GM12873 (cell line): ENCODE results near the gene SEL1L3.

Experiments
- CTCF ChIP-seq: IDR thresholded peaks from 2 replicates; pipeline ENCODE4 v1.5.1; 2012; ENCODE audit warnings: low read depth, mild to moderate bottlenecking, moderate library complexity, low read length, control low read depth; ENCODE audit not compliant: insufficient read depth; ENCODE audit errors: missing control alignments

Gene SEL1L3

GRCh38 chr4:25857851-25858400, 4.9 kb downstream of the SEL1L3 start:
- TF ChIP-seq CTCF: no peak

- TF ChIP-seq CTCF: peak; percentile 49
Observed at GRCh38 chr4:25857403-25857802, 5.4 kb downstream of the SEL1L3 start.

GRCh38 chr4:25856756-25857155, 6.0 kb downstream of the SEL1L3 start:
- TF ChIP-seq CTCF: no peak

- TF ChIP-seq CTCF: no peak
Observed at GRCh38 chr4:25852103-25852502, 10.7 kb downstream of the SEL1L3 start.

GRCh38 chr4:25847329-25847728, 15.5 kb downstream of the SEL1L3 start:
- TF ChIP-seq CTCF: no peak

GRCh38 chr4:25845841-25846653, 16.7 kb downstream of the SEL1L3 start:
- TF ChIP-seq CTCF: no peak

GRCh38 chr4:25844961-25845712, 17.7 kb downstream of the SEL1L3 start:
- no peak for TF ChIP-seq CTCF
